HG02884 (cell line): Measurements from ENCODE around the gene ARL8A.
"Not testable (repeated sequence)": the region's sequence is repeated elsewhere in the genome, so short reads cannot be mapped to it uniquely, and the experiment has no call there.

Experiments
- ATAC-seq: cut with Tn5 transposase; IDR thresholded peaks from one replicate; pipeline ENCODE4 v1.9.1; 2021; ENCODE audit warnings: mild to moderate bottlenecking, moderate library complexity; ENCODE audit not compliant: unreplicated experiment

The ARL8A gene

GRCh38 chr1:202143011-202143767 is 1.3 kb downstream of the ARL8A start:
- ATAC-seq: no peak

GRCh38 chr1:202141468-202141867 is 3.1 kb downstream of the ARL8A start:
- ATAC-seq: not testable (repeated sequence)

GRCh38 chr1:202140833-202141232 is 3.7 kb downstream of the ARL8A start:
- ATAC-seq: no peak

GRCh38 chr1:202135221-202135721 is 9.3 kb downstream of the ARL8A start:
- no peak for ATAC-seq

- ATAC-seq: no peak
Observed at GRCh38 chr1:202134645-202135172, 9.8 kb downstream of the ARL8A start.

GRCh38 chr1:202133989-202134388 is 10.5 kb downstream of the ARL8A start:
- no peak for ATAC-seq

GRCh38 chr1:202133496-202133895 is 11.0 kb downstream of the ARL8A start:
- ATAC-seq: no peak

GRCh38 chr1:202133001-202133400 is 11.5 kb downstream of the ARL8A start:
- no peak for ATAC-seq

- ATAC-seq: no peak
Observed at GRCh38 chr1:202131956-202132821, 12.3 kb downstream of the ARL8A start.

- no peak for ATAC-seq
Observed at GRCh38 chr1:202130816-202131522, 13.6 kb downstream of the ARL8A start.

- no peak for ATAC-seq
Observed at GRCh38 chr1:202130297-202130721, 14.2 kb downstream of the ARL8A start.

- ATAC-seq: no peak
Observed at GRCh38 chr1:202129453-202130296, 14.9 kb downstream of the ARL8A start.

- no peak for ATAC-seq
Observed at GRCh38 chr1:202127836-202128622, 16.5 kb downstream of the ARL8A start.

GRCh38 chr1:202127061-202127460 is 17.5 kb downstream of the ARL8A start:
- ATAC-seq: no peak

GRCh38 chr1:202126426-202126825 is 18.1 kb downstream of the ARL8A start:
- no peak for ATAC-seq

GRCh38 chr1:202125611-202126010 is 18.9 kb downstream of the ARL8A start:
- no peak for ATAC-seq

GRCh38 chr1:202124142-202124541 is 20.4 kb downstream of the ARL8A start:
- no peak for ATAC-seq

GRCh38 chr1:202123336-202123813 is 21.2 kb downstream of the ARL8A start:
- ATAC-seq: no peak
